ENCODE measurements around the gene RALY. TPM values are rescaled to one million over a fixed set of nuclear protein-coding genes. Genes with fewer than 3 reads are reported as not detected.

The RALY gene
- total RNA-seq, 1 experiment from 2014 or later = 119 TPM

DNA sequence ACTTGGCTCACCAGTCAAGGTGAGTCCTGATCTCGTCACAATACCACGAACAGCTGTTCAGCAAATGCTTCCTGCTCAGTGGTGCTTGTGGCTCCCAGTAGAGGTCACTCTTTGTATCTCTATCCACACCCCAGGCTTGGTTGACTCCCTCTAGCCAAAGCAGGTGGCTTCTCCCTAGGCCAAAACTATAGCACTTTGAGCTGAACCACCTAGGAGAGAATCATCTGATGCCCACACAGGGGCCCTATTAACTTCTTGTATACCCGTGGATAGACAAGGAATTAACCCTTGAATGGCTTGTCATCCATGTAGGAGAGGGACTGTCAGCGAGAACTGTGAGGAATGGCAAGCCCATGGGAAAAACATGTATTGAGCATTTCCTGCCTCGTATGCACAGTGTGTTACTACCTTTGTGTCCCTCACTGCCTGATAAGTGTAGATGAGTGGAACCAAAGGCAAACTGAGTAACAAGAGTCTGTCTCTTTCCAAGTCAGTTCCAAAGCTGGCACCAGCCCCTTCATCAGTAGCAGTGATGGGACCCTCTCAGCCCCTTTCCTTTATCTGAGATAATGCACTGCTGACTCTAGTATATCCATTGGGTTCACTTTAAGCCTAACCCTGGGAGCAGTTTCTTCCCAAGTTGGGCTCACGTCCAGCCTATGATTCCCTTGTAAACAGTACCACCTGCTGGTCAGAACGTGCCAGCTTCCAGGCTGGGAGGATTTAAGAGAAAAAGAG is 75.8 kb downstream of the RALY start (continued):
- TF ChIP-seq ZNF274 (IDR thresholded peaks at IDR 0.05; ENCODE audit: low read depth, low read length) (no peak), SRF (IDR thresholded peaks at IDR 0.05; ENCODE audit: low read depth) (no peak)
- TF ChIP-seq, protein P1, sequence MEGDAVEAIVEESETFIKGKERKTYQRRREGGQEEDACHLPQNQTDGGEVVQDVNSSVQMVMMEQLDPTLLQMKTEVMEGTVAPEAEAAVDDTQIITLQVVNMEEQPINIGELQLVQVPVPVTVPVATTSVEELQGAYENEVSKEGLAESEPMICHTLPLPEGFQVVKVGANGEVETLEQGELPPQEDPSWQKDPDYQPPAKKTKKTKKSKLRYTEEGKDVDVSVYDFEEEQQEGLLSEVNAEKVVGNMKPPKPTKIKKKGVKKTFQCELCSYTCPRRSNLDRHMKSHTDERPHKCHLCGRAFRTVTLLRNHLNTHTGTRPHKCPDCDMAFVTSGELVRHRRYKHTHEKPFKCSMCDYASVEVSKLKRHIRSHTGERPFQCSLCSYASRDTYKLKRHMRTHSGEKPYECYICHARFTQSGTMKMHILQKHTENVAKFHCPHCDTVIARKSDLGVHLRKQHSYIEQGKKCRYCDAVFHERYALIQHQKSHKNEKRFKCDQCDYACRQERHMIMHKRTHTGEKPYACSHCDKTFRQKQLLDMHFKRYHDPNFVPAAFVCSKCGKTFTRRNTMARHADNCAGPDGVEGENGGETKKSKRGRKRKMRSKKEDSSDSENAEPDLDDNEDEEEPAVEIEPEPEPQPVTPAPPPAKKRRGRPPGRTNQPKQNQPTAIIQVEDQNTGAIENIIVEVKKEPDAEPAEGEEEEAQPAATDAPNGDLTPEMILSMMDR (IDR thresholded peaks at IDR 0.05 in 2 of 3, conservative IDR thresholded peaks at IDR 0.05 in 1 of 3; ENCODE audit: borderline replicate concordance in 1 of 3, insufficient read depth in 1 of 3, low read depth in 2 of 3, low read length in 2 of 3) = peak; percentile 86 to 93 (median 88)

DNA sequence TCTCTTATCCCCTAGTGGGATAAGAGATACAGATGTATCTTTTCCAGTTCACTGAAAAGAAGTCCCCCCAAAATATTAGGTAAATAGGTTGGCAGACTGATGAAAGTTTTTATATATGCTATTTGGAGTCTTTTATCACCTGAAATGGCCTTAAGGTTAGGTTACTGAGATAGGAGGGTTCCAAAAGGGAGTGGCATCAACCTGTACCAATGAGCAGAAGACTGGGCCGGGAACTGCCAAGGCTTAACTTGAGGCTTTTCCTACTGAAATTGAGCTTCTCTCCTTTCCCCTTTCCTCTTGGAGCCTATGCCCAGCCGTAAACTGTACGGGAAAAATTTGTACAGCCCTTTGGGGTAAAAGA is 76.3 kb downstream of the RALY start:
- Histone ChIP-seq H4K20me1 (ENCODE audit: insufficient read depth) (peaks cover 3% of the 10 kb centered on the region; the same call in 1 of the 2 replicates), H2AFZ (ENCODE audit: low read depth, low read length, poor library complexity, severe bottlenecking) (no peak overlapping the region), H3K9me3 (ENCODE audit: control insufficient read depth in 1 of 2, insufficient read depth in 1 of 2, low read depth in 1 of 2, low read length in 2 of 2) (no peaks in the 10 kb centered on the region), H3K36me3 (ENCODE audit: control insufficient read depth in 1 of 2, insufficient read depth in 2 of 2, low read length in 2 of 2) (peaks cover 0 to 2% of the 10 kb centered on the region in 2 experiments; a peak in 3 of 4 replicates), H3K4me3 (replicated peaks in 1 of 2; ENCODE audit: low read depth in 1 of 2, low read length in 2 of 2) (no peak overlapping the region), H3K27me3 (ENCODE audit: insufficient read depth, low read length) (no peaks in the 10 kb centered on the region), H3K4me1 (ENCODE audit: control insufficient read depth in 1 of 2, insufficient read depth in 2 of 2, low read length in 2 of 2) (peaks cover 0 to 23% of the 10 kb centered on the region in 2 experiments; a peak in 2 of 4 replicates), H3K9me2 (ENCODE audit: insufficient read depth) (no peaks in the 10 kb centered on the region), H3K79me2 (ENCODE audit: insufficient read depth, low read length) (peaks cover 37% of the 10 kb centered on the region; the same call in 1 of the 2 replicates), H3K4me2 (ENCODE audit: low read length) (no peak overlapping the region), H3K27ac (ENCODE audit: low read depth, low read length) (no peak overlapping the region), H3K9ac (ENCODE audit: low read length) (no peak overlapping the region)
- RAD21 ChIA-PET (ENCODE audit: low non-redundant PET in 1 of 2, low total read pairs in 2 of 2, uncharacterized antibody in 2 of 2, unreplicated experiment in 2 of 2) = no interaction called here
- intact Hi-C loops (cut with micrococcal nuclease) = no loop called here
- CTCF ChIA-PET = interaction anchor here (0.6 to 1.3 kb wide), 4 partner anchors 77 to 277 kb away, joined by 3 to 5 read pairs (median 5); partner anchors contain the start of gene RALY
- POLR2A ChIA-PET = no interaction called here
- no TSS peak for BruUV-seq (replicated peaks)
- ATAC-seq (peak; percentile 35), DNase-seq (ENCODE audit: low read depth, low spot score) (no peak)
- TF ChIP-seq CBX3 (IDR thresholded peaks at IDR 0.05; ENCODE audit: low read depth) = no peak

Measured in HCT116 (cell line).